LoVo (cell line): ENCODE measurements around the gene CTBP2.

Source experiments
- DNase-seq: peaks from one replicate; pipeline ENCODE4 v3.0.0-alpha.2; 2016; ENCODE audit warnings: low spot score

The CTBP2 gene

DNA sequence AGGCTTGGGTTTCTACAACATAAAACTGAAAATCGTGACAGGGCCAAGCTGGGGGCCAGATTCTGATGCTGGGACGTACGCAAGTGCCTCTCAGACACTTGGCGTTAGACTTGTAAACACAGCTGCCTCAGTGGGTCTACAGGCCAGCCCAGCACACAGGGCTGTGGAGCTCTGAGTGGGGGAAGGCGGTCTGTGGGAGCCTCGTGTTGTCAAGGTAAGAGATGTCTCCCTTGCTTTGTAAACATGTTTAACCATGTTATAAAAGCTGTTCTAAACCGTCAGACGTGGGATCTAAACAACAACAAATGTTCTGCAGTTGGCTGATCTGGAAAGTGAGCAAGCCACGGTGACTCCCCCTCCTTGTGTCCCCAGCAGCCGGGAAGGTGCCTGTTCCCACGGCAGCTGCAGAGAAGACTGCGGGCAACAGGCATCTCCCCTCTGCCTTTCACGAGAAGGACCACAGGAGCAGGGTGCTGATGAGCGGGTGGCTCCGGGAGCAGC lies 150.7 kb downstream of the CTBP2 start:
- DNase-seq = no peak

GRCh38 chr10:125008689-125009638 lies 151.4 kb downstream of the CTBP2 start:
- no peak for DNase-seq

DNA sequence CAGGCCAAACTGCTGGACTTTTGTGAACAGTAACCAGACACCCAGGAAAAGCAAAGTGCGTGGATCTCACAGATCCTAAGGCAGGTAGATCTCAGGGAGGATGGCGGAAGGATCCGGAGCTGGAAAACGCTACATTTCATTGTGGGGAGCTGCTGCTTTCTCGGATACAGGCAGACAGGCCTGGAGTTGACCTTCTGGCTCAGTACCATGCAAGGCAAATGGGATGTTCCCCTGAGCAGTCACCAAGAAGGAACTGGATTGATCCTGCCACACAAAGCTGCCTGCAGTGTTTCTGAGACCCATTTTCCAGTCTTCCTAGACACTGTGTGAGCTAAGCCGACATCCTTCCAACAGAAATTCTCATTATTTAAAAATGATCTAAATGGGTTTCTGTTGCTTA lies 152.9 kb downstream of the CTBP2 start:
- no peak for DNase-seq

- DNase-seq = no peak
These were observed 153.4 kb downstream of the CTBP2 start for GRCh38 chr10:125006921-125007426.

DNA sequence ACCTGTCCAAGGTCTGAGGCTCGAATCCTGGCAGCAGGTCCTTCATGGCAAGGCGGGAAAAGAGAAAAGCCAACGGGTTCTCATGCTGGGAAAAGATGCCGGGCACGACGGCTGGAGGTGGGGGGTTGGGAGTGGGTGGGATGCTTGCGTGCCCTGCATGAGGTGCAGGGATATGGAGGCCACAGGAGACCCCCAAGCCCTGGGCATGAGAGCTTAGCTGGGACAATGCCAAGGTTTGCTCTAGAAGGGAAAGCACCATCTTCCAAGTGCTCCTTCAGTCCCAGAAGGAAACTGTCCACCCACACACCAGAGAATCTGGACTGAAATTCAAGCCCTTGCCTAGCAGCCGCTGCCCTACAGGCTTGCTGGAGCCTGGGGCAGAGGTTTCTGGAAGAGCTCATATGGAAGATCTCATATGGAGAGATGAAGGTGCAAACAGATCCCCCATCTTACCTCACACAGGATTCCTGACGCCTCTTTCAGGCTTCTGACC lies 154.1 kb downstream of the CTBP2 start:
- DNase-seq = no peak

- no peak for DNase-seq
These were observed 154.8 kb downstream of the CTBP2 start for GRCh38 chr10:125005312-125006187.

DNA sequence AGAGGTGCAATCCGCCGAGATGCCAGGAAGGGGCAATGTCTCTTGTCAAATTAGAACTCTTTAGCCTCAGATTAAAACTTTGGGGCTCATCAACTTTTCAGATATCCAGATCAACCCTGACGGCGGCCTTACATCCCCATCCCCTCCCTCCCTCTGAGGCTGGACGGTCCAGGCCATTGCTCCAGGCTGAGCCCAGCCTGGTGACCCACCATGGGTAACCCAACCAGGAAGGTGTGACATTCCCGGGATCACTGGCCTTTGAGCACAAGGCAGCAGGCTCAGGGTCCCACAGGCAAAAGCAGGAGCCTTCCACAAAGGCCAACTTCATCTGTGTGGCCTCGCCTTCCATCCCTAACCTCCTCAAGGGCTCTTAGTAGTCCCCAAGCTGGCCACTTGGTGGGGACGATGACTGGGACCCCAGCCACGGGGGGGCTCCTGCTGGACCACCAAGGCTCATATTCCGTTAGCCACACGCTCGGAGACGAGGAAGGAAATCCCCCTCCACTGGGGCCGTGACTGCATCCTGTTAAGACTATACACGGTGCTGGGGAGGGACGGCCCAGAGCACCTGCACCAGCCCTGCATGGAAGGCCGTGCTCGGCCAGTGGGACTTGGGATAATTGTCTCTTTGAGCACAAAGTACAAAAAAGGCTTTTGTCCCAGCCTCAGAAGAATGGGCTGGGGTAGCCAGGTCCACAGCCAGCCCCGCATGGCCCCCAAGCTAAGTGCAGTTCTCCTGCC lies 155.6 kb downstream of the CTBP2 start:
- DNase-seq = no peak

- no peak for DNase-seq
These were observed 156.4 kb downstream of the CTBP2 start for GRCh38 chr10:125003901-125004467.

- DNase-seq = no peak
These were observed 157.0 kb downstream of the CTBP2 start for GRCh38 chr10:125003146-125003900.

GRCh38 chr10:125002423-125003145 lies 157.8 kb downstream of the CTBP2 start:
- DNase-seq = no peak

DNA sequence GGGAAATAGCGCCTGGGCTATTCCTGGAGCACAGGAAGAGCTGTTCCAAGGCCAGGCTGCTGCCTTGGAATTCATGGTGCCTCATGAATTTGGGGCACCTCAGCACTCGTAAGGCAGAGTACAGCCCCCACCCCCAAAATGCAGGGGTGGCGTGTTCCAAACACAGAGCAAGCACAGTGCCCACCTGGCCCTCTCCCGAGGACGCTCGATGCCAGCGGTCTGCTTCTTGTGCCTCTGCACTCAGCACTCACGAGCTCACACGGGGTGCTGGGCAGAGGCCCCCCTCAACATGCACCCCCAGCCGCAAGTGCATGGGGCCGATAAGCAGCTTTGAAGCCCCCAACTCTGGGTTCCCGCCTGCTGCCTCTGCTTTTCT lies 158.3 kb downstream of the CTBP2 start:
- DNase-seq = no peak

- no peak for DNase-seq
These were observed 158.9 kb downstream of the CTBP2 start for GRCh38 chr10:125001313-125002046.

GRCh38 chr10:125000366-125001312 lies 159.7 kb downstream of the CTBP2 start:
- DNase-seq = no peak

DNA sequence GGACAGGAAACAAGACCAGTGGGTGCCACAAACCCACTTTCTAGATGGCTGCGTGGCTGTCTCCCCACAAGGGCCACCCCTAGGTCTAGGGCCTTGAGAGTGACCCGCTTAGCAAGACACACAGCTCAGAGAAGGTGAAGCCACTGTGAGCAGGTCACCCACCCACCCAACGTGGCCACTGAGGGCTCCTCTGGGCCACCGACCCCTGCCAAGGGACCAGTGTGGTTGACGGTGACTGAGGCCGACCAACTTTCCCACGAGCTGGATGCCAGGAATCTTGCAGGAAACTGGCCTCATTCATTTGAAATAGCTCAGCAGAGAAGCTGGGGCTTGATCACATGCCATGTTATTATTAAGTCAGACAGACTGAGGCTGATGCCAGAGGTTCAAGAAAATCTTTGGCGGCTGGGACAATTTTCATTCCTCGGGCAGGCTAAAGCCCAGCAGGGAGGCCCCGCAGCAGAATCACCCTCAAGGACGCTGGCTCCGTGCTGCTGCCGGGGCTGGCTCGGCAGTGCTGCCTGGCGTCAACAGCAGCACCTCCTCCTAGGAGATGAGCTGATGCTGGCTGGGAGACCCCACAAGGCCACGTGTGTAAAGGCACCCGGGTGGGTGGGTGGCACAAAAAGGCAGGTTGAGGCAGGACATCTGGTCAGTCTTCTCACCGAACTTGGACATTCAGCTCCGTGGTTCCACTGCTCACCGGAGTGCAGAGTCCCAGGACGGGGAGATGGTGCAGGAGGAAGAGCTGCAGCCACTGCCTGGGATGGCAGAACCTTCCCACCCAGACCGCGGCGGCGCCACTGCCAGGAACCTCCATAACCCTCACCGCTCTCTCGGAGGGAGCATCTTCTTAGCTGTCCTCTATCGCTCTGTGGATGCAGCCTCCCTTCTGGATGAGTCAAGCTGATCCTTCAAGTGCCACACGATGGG lies 160.7 kb downstream of the CTBP2 start:
- no peak for DNase-seq

GRCh38 chr10:124998624-124999291 lies 161.6 kb downstream of the CTBP2 start:
- no peak for DNase-seq
